Heart left ventricle (tissue), 16 donors: Measurements from ENCODE around the gene ACTR1A. TPM values are rescaled to one million over a fixed set of nuclear protein-coding genes. Genes with fewer than 3 reads are reported as not detected.

Experiments used
- ATAC-seq, 4 donors: fragments of 200-7000 bp; cut with Tn5 transposase; one replicate each; pipeline ENCODE4 v1.9.1; 2020 to 2022; ENCODE audit warnings: moderate library complexity in 4 of 4, mild to moderate bottlenecking in 3 of 4, moderate number of reproducible peaks in 1 of 4
- DNase-seq, 5 donors: peaks; one replicate each; pipeline ENCODE4 v3.0.0-alpha.2; 2020
- H3K27ac ChIP-seq, 12 donors: fragments of 200-600 bp; sonication (generic) in 4 of 12; one replicate each; pipeline versions ENCODE4 v1.5.0 to v1.8.0; 2016 to 2022; ENCODE audit warnings: mild to moderate bottlenecking in 2 of 12
- H3K27me3 ChIP-seq, 9 donors: fragments of 200-600 bp; sonication (generic) in 2 of 9; one replicate each; pipeline versions ENCODE4 v1.5.1 to v1.8.0; 2016 to 2022; ENCODE audit warnings: mild to moderate bottlenecking in 3 of 9
- H3K36me3 ChIP-seq, 9 donors: fragments of 200-600 bp; sonication (generic) in 2 of 9; one replicate each; pipeline versions ENCODE4 v1.5.0 to v1.8.0; 2018 to 2022; ENCODE audit warnings: mild to moderate bottlenecking in 2 of 9
- H3K4me1 ChIP-seq, 12 donors: fragments of 200-600 bp; sonication (generic) in 4 of 12; one replicate each; pipeline versions ENCODE4 v1.5.0 to v1.8.0; 2016 to 2022; ENCODE audit warnings: mild to moderate bottlenecking in 3 of 12
- H3K4me3 ChIP-seq, 12 donors: fragments of 200-600 bp; sonication (generic) in 4 of 12; one replicate each; pipeline versions ENCODE4 v1.5.0 to v1.8.0; 2017 to 2022; ENCODE audit warnings: mild to moderate bottlenecking in 9 of 12, moderate library complexity in 4 of 12
- H3K9me3 ChIP-seq, 12 donors: fragments of 200-600 bp; sonication (generic) in 4 of 12; one replicate each; pipeline versions ENCODE4 v1.5.0 to v1.8.0; 2016 to 2022; ENCODE audit warnings: mild to moderate bottlenecking in 1 of 12
- CTCF ChIP-seq, 12 donors: fragments of 200-600 bp; sonication (generic) in 4 of 12; IDR thresholded peaks; one replicate each; pipeline versions ENCODE4 v1.5.0 to v1.8.0; 2018 to 2022; ENCODE audit warnings: antibody characterized with exemption in 12 of 12, mild to moderate bottlenecking in 5 of 12
- POLR2A ChIP-seq, 2 donors: fragments of 450-650 bp; IDR thresholded peaks; one replicate each; pipeline ENCODE4 v1.6.1; 2017; ENCODE audit warnings: antibody characterized with exemption in 2 of 2, mild to moderate bottlenecking in 2 of 2, moderate library complexity in 2 of 2
- WGBS, 4 donors: extraction: QIAGEN DNeasy Blood & Tissue Kit in 2 of 4; methylation state at CpG; one replicate each; pipeline versions ENCODE4 v1.1.5 to v1.1.7; 2013 to 2018; 5-methylcytosine and 5-hydroxymethylcytosine counted together
- intact Hi-C, 10 donors: fragments of 100-400 bp; cut with DNase I; formaldehyde crosslinking; loops; one replicate each; pipeline versions ENCODE4 v1.11.1 to v1.14.2; 2022
- polyA plus RNA-seq, 2 donors: library from polyadenylated mRNA; stranded (reverse); fragments of 200-250 nt; gene quantifications; one replicate each; pipeline ENCODE4 v1.2.3, GENCODE V29; 2013
- total RNA-seq, 9 donors: library from RNA; depleted of rRNA in 2 of 9; stranded (reverse); fragments of >200 nt in 2 of 9; fragmentation: NEBNext Ultra II Directional in 3 of 9; extraction: Animal tissue kit (Norgen Biotek cat#: 25700) in 3 of 9; gene quantifications; one replicate each; pipeline versions ENCODE4 v1.1.0 to v1.2.4, GENCODE V29; 2016 to 2023
- donor health status: ischemic (EF 13 %, LVEDD 7.1; RV severe dilation, severe dysfunction).
- donor health status: healthy with polysubstance abuse.
- donor health status: DM: no; HTN: yes; CAD: no.
- donor health status: DM: no; HTN: no; CAD: no.
- donor health status: ischemic (EF 25% LVEDD 6.9; RV normal size, moderate dysfunction).
- donor health status: ischemic (EF 25% LVEDD 5.7; RV mildly dilated, moderate dysfunction).
- donor health status: healthy.
- donor health status: DM: yes; HTN: yes; CAD: no.
- donor health status: ischemic (EF 35%, LVEDD 5.7; RV mildly dilated, moderate dysfunction).
- donor health status: nonischemic (EF 11% LVEDD 7.7; RV severe dilation, severe dysfunction).
- donor health status: DM: yes; HTN: yes; CAD: no.
- donor health status: PGD.
- donor health status: ischemic (EF 29% LVEDD 5.4; RV normal size, mild dysfunction).
- donor health status: nonischemic (EF 23%, LVEDD 6.1; RV moderate dilation, normal function).

The ACTR1A gene
- total and polyA plus RNA-seq, 11 donors: 100 to 175 (median 119) TPM

DNA sequence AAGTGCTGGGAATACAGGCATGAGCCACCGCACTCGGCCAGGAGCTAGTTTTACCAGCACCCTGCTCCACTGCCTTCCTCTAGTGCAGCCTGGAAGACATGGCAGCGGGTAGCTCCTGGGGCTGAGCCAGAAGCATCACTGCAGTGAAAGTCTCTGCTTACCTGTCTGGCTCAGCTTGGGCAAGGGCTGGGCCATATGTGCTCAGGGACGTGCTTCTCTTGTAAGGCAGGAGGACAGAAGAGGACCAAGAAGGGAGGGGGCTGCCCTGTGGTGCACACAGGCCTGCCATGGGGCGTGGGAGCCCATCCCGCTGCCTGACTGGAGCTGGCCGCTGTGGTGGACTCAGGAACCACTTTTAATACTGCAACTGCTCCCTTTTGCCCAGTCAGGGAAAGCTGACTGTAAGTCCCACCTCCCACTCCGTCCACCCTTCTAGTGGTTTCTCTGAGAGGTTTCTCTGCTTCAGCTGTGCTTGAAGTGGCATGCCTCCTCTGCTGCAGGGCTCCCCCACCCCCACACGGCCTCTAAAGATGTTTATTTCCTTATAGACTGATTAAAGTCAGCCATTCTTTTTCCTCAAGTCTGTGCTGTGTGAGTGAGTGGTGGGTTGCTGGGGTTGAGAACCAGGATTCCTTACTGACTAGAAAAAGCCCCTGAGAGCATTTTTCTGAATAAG lies 25.9 kb downstream of the ACTR1A start:
- H3K4me3 ChIP-seq: no peak overlapping the region
- no peak overlapping the region for H3K27ac ChIP-seq
- peak in 2 of 5 donors; percentile 20 to 23 for DNase-seq
- 67 to 86% (median 73%) methylated on average over 9 of the region's 9 CpGs for WGBS, 4 donors
- no peak for ATAC-seq
- peaks cover 0 to 18% (median 6%) of the 10 kb centered on the region in 12 donors for H3K4me1 ChIP-seq
- intact Hi-C loops: loop anchor here in 6 of 10 donors (5.0 to 10.0 kb wide), 6 partner anchors 54 to 249 kb away; partner anchors contain the start of genes ELOVL3 (in 1 of the 6), FBXL15 (in 1 of the 6) and NFKB2 (in 1 of the 6)
- no peaks in the 10 kb centered on the region for H3K27me3 ChIP-seq
- no peaks in the 10 kb centered on the region for H3K9me3 ChIP-seq
- H3K36me3 ChIP-seq: peaks cover 0 to 38% (median 26%) of the 10 kb centered on the region in 9 donors
- TF ChIP-seq POLR2A (IDR thresholded peaks at IDR 0.05) (no peak), CTCF (IDR thresholded peaks at IDR 0.05) (no peak)

- intact Hi-C loops: loop anchor here in 6 of 10 donors (5.0 to 10.0 kb wide), 6 partner anchors 53 to 248 kb away; partner anchors contain the start of genes ELOVL3 (in 1 of the 6), FBXL15 (in 1 of the 6) and NFKB2 (in 1 of the 6)
- Histone ChIP-seq H3K27ac (no peak overlapping the region), H3K36me3 (peaks cover 0 to 27% (median 16%) of the 10 kb centered on the region in 9 donors), H3K9me3 (no peaks in the 10 kb centered on the region), H3K4me1 (peaks cover 0 to 18% (median 6%) of the 10 kb centered on the region in 12 donors), H3K4me3 (no peak overlapping the region), H3K27me3 (no peaks in the 10 kb centered on the region)
- 88 to 93% (median 92%) methylated on average over 9 of the region's 9 CpGs for WGBS, 4 donors
- DNase-seq: peak in 2 of 5 donors; percentile 16
- no peak for ATAC-seq
- TF ChIP-seq CTCF (IDR thresholded peaks at IDR 0.05) (no peak), POLR2A (IDR thresholded peaks at IDR 0.05) (no peak)
Observed at GRCh38 chr10:102475451-102476040, 27.0 kb downstream of the ACTR1A start.

DNA sequence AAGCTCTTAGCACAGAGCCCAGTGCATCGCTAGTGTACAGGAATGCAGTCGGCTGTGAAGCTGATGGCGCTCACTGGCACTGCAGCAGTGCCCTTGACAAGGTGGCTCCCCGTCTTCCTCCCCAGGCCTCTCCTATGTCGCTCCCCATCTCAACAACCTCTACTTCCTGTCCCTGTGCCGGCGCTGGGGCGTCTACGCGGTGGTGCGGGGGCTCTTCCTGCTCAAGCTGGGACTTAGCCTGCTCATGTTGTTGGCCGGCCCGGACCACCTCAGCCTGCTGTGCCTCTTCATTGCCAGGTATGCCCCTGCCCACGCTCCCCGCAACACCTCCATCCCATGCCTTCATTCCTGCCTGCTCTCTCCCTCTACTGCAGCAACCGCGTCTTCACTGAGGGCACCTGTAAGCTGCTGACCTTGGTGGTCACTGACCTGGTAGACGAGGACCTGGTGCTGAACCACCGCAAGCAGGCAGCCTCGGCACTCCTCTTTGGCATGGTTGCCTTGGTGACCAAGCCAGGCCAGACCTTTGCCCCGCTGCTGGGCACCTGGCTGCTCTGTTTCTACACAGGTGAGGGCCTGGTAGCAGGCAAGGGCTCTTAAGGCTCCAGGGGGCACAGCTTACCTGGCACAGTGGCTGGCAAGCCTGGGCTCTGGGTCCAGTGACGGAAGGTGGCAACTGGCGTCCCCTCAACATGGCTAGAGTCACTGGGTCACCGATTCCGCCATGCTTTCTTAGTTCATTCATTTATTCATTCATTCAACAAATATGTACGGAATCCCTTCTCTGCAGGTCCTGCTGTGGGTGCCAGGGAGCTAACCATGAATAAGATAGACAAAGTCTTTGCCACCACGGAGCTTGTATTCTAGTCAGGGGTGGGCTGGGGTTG lies 28.8 kb downstream of the ACTR1A start:
- TF ChIP-seq CTCF (IDR thresholded peaks at IDR 0.05): no peak
- TF ChIP-seq POLR2A (IDR thresholded peaks at IDR 0.05): no peak
- WGBS, 4 donors: 88 to 91% (median 90%) methylated on average over 26 to 27 of the region's 27 CpGs
- intact Hi-C loops: loop anchor here in 1 of 10 donors (10.0 kb wide), 1 partner anchor 89 kb away; no protein-coding TSS in a partner anchor
- no peak overlapping the region for H3K4me3 ChIP-seq
- ATAC-seq: no peak
- H3K27me3 ChIP-seq: no peaks in the 10 kb centered on the region
- H3K36me3 ChIP-seq: peaks cover 0 to 14% (median 1%) of the 10 kb centered on the region in 9 donors
- H3K9me3 ChIP-seq: no peaks in the 10 kb centered on the region
- no peak for DNase-seq
- peaks cover 0 to 11% (median 0%) of the 10 kb centered on the region in 12 donors for H3K4me1 ChIP-seq
- H3K27ac ChIP-seq: no peak overlapping the region
